HEK293 (cell line): ENCODE measurements around the gene THTPA.

Source experiments
- CTCF ChIA-PET: fragments of 350-600 bp; formaldehyde crosslinking; extraction: SDS; loops from one replicate; lab custom pipeline; 2021; ENCODE audit warnings: antibody characterized with exemption; lab: Yijun Ruan, JAX
- POLR2A ChIA-PET: fragments of 300-600 bp; formaldehyde crosslinking; extraction: SDS; loops from one replicate; lab custom pipeline; 2020; ENCODE audit warnings: antibody characterized with exemption, inconsistent platforms; lab: Yijun Ruan, JAX
- H3K27ac ChIP-seq: fragments of 200-500 bp; sonication (Bioruptor generic); 2 replicates; pipeline ENCODE4 v1.5.1; 2014; ENCODE audit warnings: low read depth, low read length, control low read depth, inconsistent platforms; ENCODE audit errors: extremely low read depth
- H3K36me3 ChIP-seq, 2 experiments: fragments of 200-500 bp in 1 of 2; sonication (Bioruptor generic) in 1 of 2; 1 replicate in 1 of 2; 2 replicates in 1 of 2; pipeline ENCODE4 v1.5.1; 2014 to 2017; ENCODE audit warnings: inconsistent platforms in 2 of 2, low read length in 2 of 2; ENCODE audit not compliant: control insufficient read depth in 2 of 2, insufficient read depth in 1 of 2
- H3K4me1 ChIP-seq: fragments of 200-500 bp; sonication (Bioruptor generic); 2 replicates; pipeline ENCODE4 v1.5.1; 2014; ENCODE audit warnings: mild to moderate bottlenecking, low read length, inconsistent platforms; ENCODE audit not compliant: control insufficient read depth, insufficient read depth
- H3K4me3 ChIP-seq: 2 replicates; pipeline ENCODE4 v1.5.1; 2011; ENCODE audit warnings: low read depth, mild to moderate bottlenecking, control low read depth, low read length, moderate library complexity
- H3K9me3 ChIP-seq: fragments of 200-500 bp; sonication (Bioruptor generic); 2 replicates; pipeline ENCODE4 v1.5.1; 2014; ENCODE audit warnings: low read depth, low read length, inconsistent platforms; ENCODE audit not compliant: control insufficient read depth, insufficient read depth
- BCL11A ChIP-seq: fragments of 450-650 bp; formaldehyde crosslinking; IDR thresholded peaks from 2 replicates; pipeline ENCODE4 v1.5.1; 2016; ENCODE audit warnings: low read depth, missing biosample characterization, missing genetic modification characterization
- EGR2 ChIP-seq: fragments of 450-650 bp; formaldehyde crosslinking; IDR thresholded peaks from 2 replicates; pipeline ENCODE4 v1.5.1; 2016; ENCODE audit warnings: low read depth, missing biosample characterization, missing genetic modification characterization
- GFI1B ChIP-seq: fragments of 450-650 bp; formaldehyde crosslinking; IDR thresholded peaks from 2 replicates; pipeline ENCODE4 v1.5.1; 2016; ENCODE audit warnings: missing biosample characterization, missing genetic modification characterization
- GLIS1 ChIP-seq: fragments of 450-650 bp; formaldehyde crosslinking; IDR thresholded peaks from 2 replicates; pipeline ENCODE4 v1.5.1; 2016; ENCODE audit warnings: missing biosample characterization, missing genetic modification characterization
- IKZF3 ChIP-seq: fragments of 450-650 bp; IDR thresholded peaks from 2 replicates; pipeline ENCODE4 v1.5.0; 2018; ENCODE audit warnings: missing biosample characterization, mild to moderate bottlenecking, missing genetic modification characterization, moderate library complexity
- SP3 ChIP-seq: fragments of 450-650 bp; formaldehyde crosslinking; IDR thresholded peaks from 2 replicates; pipeline ENCODE4 v1.5.1; 2016; ENCODE audit warnings: missing biosample characterization, missing genetic modification characterization
- ZBTB26 ChIP-seq: fragments of 450-650 bp; formaldehyde crosslinking; optimal IDR thresholded peaks from 2 replicates; pipeline ENCODE3; 2016; ENCODE audit warnings: missing biosample characterization, mild to moderate bottlenecking, missing genetic modification characterization
- ZFHX2 ChIP-seq: fragments of 450-650 bp; formaldehyde crosslinking; conservative IDR thresholded peaks from 2 replicates; pipeline ENCODE4 v1.5.1; 2016; ENCODE audit warnings: missing biosample characterization, missing genetic modification characterization
- ZNF555 ChIP-seq: fragments of 450-650 bp; formaldehyde crosslinking; conservative IDR thresholded peaks from 2 replicates; pipeline ENCODE4 v1.5.1; 2017; ENCODE audit warnings: missing biosample characterization, mild to moderate bottlenecking, missing genetic modification characterization, inconsistent platforms
- ZNF585B ChIP-seq: fragments of 450-650 bp; formaldehyde crosslinking; IDR thresholded peaks from 2 replicates; pipeline ENCODE4 v1.5.1; 2016; ENCODE audit warnings: missing biosample characterization, missing genetic modification characterization
- ZNF629 ChIP-seq: fragments of 450-650 bp; formaldehyde crosslinking; IDR thresholded peaks from 2 replicates; pipeline ENCODE4 v1.5.1; 2017; ENCODE audit warnings: missing biosample characterization, missing genetic modification characterization
- ZNF747 ChIP-seq: fragments of 450-650 bp; formaldehyde crosslinking; IDR thresholded peaks from 2 replicates; pipeline ENCODE4 v1.5.1; 2016; ENCODE audit warnings: missing biosample characterization, missing genetic modification characterization
- TF ChIP-seq, protein P1 (sequence below): fragments of 450-650 bp; formaldehyde crosslinking; IDR thresholded peaks from 2 replicates; pipeline ENCODE4 v1.5.1; 2017; ENCODE audit warnings: missing biosample characterization, missing genetic modification characterization
- TF ChIP-seq, protein P2 (sequence below): fragments of 450-650 bp; formaldehyde crosslinking; conservative IDR thresholded peaks from 2 replicates; pipeline ENCODE4 v1.5.1; 2016; ENCODE audit warnings: low read depth, missing biosample characterization, missing genetic modification characterization
- TF ChIP-seq, protein P3 (sequence below): fragments of 450-650 bp; formaldehyde crosslinking; IDR thresholded peaks from 2 replicates; pipeline ENCODE4 v1.5.1; 2016; ENCODE audit warnings: missing biosample characterization, missing genetic modification characterization
- TF ChIP-seq, protein P4 (sequence below): fragments of 450-650 bp; formaldehyde crosslinking; IDR thresholded peaks from 2 replicates; pipeline ENCODE4 v1.5.1; 2017; ENCODE audit warnings: missing biosample characterization, missing genetic modification characterization
- TF ChIP-seq, protein P5 (sequence below): fragments of 450-650 bp; formaldehyde crosslinking; IDR thresholded peaks from 2 replicates; pipeline ENCODE4 v1.5.1; 2017; ENCODE audit warnings: missing biosample characterization, missing genetic modification characterization

The THTPA gene

GRCh38 chr14:23588884-23589598 lies 33.0 kb downstream of the THTPA start (continued):
- TF ChIP-seq, protein P1, sequence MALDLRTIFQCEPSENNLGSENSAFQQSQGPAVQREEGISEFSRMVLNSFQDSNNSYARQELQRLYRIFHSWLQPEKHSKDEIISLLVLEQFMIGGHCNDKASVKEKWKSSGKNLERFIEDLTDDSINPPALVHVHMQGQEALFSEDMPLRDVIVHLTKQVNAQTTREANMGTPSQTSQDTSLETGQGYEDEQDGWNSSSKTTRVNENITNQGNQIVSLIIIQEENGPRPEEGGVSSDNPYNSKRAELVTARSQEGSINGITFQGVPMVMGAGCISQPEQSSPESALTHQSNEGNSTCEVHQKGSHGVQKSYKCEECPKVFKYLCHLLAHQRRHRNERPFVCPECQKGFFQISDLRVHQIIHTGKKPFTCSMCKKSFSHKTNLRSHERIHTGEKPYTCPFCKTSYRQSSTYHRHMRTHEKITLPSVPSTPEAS (tag by site-specific recombination) = no peak
- no peak for TF ChIP-seq ZNF629 (tag by site-specific recombination)
- TF ChIP-seq, protein P2, sequence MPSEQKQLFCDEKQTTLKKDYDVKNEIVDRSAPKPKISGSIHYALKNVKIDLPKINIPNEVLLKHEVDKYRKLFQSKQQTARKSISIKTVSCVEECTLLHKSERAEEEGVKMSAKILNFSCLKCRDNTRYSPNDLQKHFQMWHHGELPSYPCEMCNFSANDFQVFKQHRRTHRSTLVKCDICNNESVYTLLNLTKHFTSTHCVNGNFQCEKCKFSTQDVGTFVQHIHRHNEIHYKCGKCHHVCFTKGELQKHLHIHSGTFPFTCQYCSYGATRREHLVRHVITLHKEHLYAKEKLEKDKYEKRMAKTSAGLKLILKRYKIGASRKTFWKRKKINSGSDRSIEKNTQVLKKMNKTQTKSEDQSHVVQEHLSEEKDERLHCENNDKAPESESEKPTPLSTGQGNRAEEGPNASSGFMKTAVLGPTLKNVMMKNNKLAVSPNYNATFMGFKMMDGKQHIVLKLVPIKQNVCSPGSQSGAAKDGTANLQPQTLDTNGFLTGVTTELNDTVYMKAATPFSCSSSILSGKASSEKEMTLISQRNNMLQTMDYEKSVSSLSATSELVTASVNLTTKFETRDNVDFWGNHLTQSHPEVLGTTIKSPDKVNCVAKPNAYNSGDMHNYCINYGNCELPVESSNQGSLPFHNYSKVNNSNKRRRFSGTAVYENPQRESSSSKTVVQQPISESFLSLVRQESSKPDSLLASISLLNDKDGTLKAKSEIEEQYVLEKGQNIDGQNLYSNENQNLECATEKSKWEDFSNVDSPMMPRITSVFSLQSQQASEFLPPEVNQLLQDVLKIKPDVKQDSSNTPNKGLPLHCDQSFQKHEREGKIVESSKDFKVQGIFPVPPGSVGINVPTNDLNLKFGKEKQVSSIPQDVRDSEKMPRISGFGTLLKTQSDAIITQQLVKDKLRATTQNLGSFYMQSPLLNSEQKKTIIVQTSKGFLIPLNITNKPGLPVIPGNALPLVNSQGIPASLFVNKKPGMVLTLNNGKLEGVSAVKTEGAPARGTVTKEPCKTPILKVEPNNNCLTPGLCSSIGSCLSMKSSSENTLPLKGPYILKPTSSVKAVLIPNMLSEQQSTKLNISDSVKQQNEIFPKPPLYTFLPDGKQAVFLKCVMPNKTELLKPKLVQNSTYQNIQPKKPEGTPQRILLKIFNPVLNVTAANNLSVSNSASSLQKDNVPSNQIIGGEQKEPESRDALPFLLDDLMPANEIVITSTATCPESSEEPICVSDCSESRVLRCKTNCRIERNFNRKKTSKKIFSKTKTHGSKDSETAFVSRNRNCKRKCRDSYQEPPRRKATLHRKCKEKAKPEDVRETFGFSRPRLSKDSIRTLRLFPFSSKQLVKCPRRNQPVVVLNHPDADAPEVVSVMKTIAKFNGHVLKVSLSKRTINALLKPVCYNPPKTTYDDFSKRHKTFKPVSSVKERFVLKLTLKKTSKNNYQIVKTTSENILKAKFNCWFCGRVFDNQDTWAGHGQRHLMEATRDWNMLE (tag by site-specific recombination) = 0 out of 2 replicates have a peak, but pooled peaks have one; percentile 16
- 0 out of 2 replicates have a peak, but pooled peaks have one; percentile 20 for TF ChIP-seq EGR2 (tag by site-specific recombination)
- TF ChIP-seq SP3 = peak; percentile 37; the same call in 1 of the 2 replicates
- peak; percentile 75 for TF ChIP-seq GLIS1 (tag by site-specific recombination)
- TF ChIP-seq, protein P3, sequence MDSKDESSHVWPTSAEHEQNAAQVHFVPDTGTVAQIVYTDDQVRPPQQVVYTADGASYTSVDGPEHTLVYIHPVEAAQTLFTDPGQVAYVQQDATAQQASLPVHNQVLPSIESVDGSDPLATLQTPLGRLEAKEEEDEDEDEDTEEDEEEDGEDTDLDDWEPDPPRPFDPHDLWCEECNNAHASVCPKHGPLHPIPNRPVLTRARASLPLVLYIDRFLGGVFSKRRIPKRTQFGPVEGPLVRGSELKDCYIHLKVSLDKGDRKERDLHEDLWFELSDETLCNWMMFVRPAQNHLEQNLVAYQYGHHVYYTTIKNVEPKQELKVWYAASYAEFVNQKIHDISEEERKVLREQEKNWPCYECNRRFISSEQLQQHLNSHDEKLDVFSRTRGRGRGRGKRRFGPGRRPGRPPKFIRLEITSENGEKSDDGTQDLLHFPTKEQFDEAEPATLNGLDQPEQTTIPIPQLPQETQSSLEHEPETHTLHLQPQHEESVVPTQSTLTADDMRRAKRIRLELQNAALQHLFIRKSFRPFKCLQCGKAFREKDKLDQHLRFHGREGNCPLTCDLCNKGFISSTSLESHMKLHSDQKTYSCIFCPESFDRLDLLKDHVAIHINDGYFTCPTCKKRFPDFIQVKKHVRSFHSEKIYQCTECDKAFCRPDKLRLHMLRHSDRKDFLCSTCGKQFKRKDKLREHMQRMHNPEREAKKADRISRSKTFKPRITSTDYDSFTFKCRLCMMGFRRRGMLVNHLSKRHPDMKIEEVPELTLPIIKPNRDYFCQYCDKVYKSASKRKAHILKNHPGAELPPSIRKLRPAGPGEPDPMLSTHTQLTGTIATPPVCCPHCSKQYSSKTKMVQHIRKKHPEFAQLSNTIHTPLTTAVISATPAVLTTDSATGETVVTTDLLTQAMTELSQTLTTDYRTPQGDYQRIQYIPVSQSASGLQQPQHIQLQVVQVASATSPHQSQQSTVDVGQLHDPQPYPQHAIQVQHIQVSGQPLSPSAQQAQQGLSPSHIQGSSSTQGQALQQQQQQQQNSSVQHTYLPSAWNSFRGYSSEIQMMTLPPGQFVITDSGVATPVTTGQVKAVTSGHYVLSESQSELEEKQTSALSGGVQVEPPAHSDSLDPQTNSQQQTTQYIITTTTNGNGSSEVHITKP (tag by site-specific recombination) = no peak
- TF ChIP-seq, protein P4, sequence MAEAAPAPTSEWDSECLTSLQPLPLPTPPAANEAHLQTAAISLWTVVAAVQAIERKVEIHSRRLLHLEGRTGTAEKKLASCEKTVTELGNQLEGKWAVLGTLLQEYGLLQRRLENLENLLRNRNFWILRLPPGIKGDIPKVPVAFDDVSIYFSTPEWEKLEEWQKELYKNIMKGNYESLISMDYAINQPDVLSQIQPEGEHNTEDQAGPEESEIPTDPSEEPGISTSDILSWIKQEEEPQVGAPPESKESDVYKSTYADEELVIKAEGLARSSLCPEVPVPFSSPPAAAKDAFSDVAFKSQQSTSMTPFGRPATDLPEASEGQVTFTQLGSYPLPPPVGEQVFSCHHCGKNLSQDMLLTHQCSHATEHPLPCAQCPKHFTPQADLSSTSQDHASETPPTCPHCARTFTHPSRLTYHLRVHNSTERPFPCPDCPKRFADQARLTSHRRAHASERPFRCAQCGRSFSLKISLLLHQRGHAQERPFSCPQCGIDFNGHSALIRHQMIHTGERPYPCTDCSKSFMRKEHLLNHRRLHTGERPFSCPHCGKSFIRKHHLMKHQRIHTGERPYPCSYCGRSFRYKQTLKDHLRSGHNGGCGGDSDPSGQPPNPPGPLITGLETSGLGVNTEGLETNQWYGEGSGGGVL (tag by site-specific recombination) = 0 out of 2 replicates have a peak, but pooled peaks have one; percentile 5
- TF ChIP-seq IKZF3 (tag by site-specific recombination) = no peak
- TF ChIP-seq ZFHX2 (tag by site-specific recombination) = peak; percentile 50

DNA sequence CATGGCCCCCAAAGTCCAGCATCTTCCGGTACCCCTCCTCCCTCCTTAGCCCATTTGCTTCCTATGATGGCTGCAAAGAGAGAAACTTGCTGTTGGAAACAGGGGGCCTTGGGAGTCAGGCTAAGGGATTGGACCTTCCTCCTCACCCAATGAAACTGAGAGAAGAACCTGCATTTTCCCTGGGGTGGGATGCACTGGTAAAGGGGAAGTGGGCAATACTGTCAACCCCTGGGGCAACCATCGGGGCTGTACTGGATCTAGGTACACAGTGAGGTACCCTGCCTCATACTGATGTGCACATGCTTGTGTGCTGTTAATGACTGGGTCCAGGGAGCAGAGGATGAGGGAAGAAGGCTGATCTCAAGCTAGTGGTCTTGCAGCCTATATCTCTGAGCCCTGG lies 33.5 kb downstream of the THTPA start:
- Histone ChIP-seq H3K27ac (no peak overlapping the region), H3K4me3 (no peak overlapping the region), H3K4me1 (no peaks in the 10 kb centered on the region), H3K36me3 (no peaks in the 10 kb centered on the region), H3K9me3 (no peaks in the 10 kb centered on the region)
- ChIA-PET POLR2A (interaction anchor here (1.0 kb wide), 1 partner anchor 51 kb away, joined by 3 read pairs; no protein-coding TSS in a partner anchor), CTCF (interaction anchor here (0.7 to 2.5 kb wide), 26 partner anchors 10 to 472 kb away, joined by 3 to 38 read pairs (median 4); partner anchors contain the start of genes AP1G2 and DHRS2)
- TF ChIP-seq BCL11A (tag by site-specific recombination) (no peak), ZNF555 (tag by site-specific recombination) (no peak), ZNF747 (tag by site-specific recombination) (no peak), ZNF585B (tag by site-specific recombination) (no peak), ZBTB26 (tag by site-specific recombination) (no peak), GFI1B (tag by site-specific recombination) (no peak)
- TF ChIP-seq, protein P5, sequence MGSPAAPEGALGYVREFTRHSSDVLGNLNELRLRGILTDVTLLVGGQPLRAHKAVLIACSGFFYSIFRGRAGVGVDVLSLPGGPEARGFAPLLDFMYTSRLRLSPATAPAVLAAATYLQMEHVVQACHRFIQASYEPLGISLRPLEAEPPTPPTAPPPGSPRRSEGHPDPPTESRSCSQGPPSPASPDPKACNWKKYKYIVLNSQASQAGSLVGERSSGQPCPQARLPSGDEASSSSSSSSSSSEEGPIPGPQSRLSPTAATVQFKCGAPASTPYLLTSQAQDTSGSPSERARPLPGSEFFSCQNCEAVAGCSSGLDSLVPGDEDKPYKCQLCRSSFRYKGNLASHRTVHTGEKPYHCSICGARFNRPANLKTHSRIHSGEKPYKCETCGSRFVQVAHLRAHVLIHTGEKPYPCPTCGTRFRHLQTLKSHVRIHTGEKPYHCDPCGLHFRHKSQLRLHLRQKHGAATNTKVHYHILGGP (tag by site-specific recombination) = no peak
